Body of pancreas (tissue), 4 donors: ENCODE results near the gene TGFB2. TPM values are rescaled to one million over a fixed set of nuclear protein-coding genes. Genes with fewer than 3 reads are reported as not detected.
A peak's percentile ranks its signal among the peaks of the same experiment; 100 is the strongest.

ENCODE experiments used
- ATAC-seq: fragments of 150-250 bp; one replicate; pipeline ENCODE4 v1.9.1; 2016
- DNase-seq, 4 donors: peaks; one replicate each; pipeline ENCODE4 v3.0.0-alpha.2; 2019
- H3K27ac ChIP-seq, 4 donors: fragments of 200-600 bp; sonication (generic); 1 replicate in 3 of 4; 2 replicates in 1 of 4; pipeline versions ENCODE4 v1.5.1 to v1.6.1; 2016 to 2019; ENCODE audit warnings: mild to moderate bottlenecking in 1 of 4, mixed read lengths in 1 of 4, moderate library complexity in 1 of 4
- H3K27me3 ChIP-seq, 2 donors: fragments of 200-600 bp; sonication (generic); one replicate each; pipeline ENCODE4 v1.6.0; 2016; ENCODE audit warnings: mild to moderate bottlenecking in 1 of 2
- H3K36me3 ChIP-seq, 2 donors: fragments of 200-600 bp; sonication (generic); replicated peaks in 1 of 2; 2 replicates each; pipeline ENCODE4 v1.5.1; 2016; ENCODE audit warnings: low read depth in 2 of 2; ENCODE audit not compliant: insufficient read depth in 1 of 2
- H3K4me1 ChIP-seq: fragments of 200-600 bp; sonication (generic); one replicate; pipeline ENCODE4 v1.6.0; 2016
- H3K4me3 ChIP-seq, 2 donors: fragments of 200-600 bp; sonication (generic); 1 replicate in 1 of 2; 2 replicates in 1 of 2; pipeline ENCODE4 v1.5.1; 2016 to 2019
- H3K9me3 ChIP-seq, 3 donors: fragments of 200-600 bp; sonication (generic); 1 replicate in 2 of 3; 2 replicates in 1 of 3; pipeline ENCODE4 v1.5.1; 2016
- POLR2A ChIP-seq, 3 donors: fragments of 450-650 bp; IDR thresholded peaks; one replicate each; pipeline ENCODE4 v1.6.1; 2016; ENCODE audit warnings: antibody characterized with exemption in 3 of 3, mild to moderate bottlenecking in 2 of 3
- WGBS, 2 donors: methylation state at CpG; one replicate each; pipeline ENCODE4 v1.1.5; 2017; 5-methylcytosine and 5-hydroxymethylcytosine counted together
- intact Hi-C: fragments of 100-400 bp; cut with DNase I; formaldehyde crosslinking; loops from one replicate; pipeline ENCODE4 v1.15.1; 2023
- total RNA-seq, 2 donors: library from RNA; depleted of rRNA; stranded (reverse); fragments of >200 nt; gene quantifications; one replicate each; pipeline ENCODE4 v1.1.0, GENCODE V29; 2016
- TF ChIP-seq, protein P1 (sequence below), 7 experiments: fragments of 450-650 bp in 4 of 7; fragments of 200-600 bp in 3 of 7; sonication (generic) in 3 of 7; IDR thresholded peaks; one replicate each; pipeline ENCODE4 v1.5.1; 2016 to 2019; ENCODE audit warnings: antibody characterized with exemption in 7 of 7

Gene TGFB2
- total RNA-seq, 2 donors from 2014 or later = 4.3 to 4.9 TPM

DNA sequence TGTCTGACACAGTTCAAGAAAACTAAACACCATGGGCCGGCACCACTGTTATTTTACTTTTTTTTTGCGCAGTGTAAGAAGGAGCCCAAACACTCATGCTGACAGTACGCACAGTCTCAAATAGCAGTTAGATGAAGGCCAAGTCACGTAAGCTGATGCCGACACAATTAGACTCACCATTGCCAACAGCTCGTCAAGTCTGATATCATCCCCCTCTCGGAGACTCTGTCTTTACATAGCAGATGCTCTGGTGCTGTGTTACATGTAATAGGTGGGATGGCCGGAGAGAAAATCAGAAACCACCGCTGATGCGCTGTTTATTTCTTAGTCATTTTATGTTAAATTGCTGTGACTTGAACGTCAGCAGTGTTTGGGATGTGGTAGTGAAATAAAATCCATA lies 49.3 kb downstream of the TGFB2 start:
- intact Hi-C loops = no loop called here
- DNase-seq (no peak), ATAC-seq (no peak)
- Histone ChIP-seq H3K9me3 (no peaks in the 10 kb centered on the region), H3K36me3 (no peaks in the 10 kb centered on the region), H3K27me3 (no peaks in the 10 kb centered on the region), H3K4me3 (no peak overlapping the region), H3K27ac (no peak overlapping the region), H3K4me1 (no peaks in the 10 kb centered on the region)
- WGBS, 2 donors = 89 to 90% methylated on average over 11 of the region's 11 CpGs
- no peak for TF ChIP-seq POLR2A (IDR thresholded peaks at IDR 0.05)
- TF ChIP-seq, protein P1, sequence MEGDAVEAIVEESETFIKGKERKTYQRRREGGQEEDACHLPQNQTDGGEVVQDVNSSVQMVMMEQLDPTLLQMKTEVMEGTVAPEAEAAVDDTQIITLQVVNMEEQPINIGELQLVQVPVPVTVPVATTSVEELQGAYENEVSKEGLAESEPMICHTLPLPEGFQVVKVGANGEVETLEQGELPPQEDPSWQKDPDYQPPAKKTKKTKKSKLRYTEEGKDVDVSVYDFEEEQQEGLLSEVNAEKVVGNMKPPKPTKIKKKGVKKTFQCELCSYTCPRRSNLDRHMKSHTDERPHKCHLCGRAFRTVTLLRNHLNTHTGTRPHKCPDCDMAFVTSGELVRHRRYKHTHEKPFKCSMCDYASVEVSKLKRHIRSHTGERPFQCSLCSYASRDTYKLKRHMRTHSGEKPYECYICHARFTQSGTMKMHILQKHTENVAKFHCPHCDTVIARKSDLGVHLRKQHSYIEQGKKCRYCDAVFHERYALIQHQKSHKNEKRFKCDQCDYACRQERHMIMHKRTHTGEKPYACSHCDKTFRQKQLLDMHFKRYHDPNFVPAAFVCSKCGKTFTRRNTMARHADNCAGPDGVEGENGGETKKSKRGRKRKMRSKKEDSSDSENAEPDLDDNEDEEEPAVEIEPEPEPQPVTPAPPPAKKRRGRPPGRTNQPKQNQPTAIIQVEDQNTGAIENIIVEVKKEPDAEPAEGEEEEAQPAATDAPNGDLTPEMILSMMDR (IDR thresholded peaks at IDR 0.05) = no peak

DNA sequence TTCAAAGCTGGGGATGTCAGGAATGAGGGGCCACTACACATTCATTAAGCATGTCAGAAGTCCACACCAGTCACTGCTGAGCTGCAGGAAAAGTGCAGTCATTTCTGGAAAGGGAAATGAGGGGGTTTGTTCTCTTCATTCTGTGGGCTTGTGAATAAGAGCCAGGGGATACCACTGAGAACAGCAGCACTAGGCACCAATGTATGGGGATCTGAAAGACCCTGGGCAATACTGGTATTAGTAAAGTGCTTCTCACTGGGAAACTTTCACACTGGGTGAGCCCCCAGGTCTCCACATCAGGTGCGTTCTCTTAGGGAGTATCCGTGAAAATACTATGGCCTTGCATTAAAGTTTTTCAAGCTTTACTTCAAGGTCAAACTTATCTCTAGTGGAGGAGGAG lies 49.9 kb downstream of the TGFB2 start:
- no peak overlapping the region for H3K27ac ChIP-seq
- TF ChIP-seq, protein P1 (IDR thresholded peaks at IDR 0.05) = no peak
- TF ChIP-seq POLR2A (IDR thresholded peaks at IDR 0.05) = no peak
- ATAC-seq = no peak

DNA sequence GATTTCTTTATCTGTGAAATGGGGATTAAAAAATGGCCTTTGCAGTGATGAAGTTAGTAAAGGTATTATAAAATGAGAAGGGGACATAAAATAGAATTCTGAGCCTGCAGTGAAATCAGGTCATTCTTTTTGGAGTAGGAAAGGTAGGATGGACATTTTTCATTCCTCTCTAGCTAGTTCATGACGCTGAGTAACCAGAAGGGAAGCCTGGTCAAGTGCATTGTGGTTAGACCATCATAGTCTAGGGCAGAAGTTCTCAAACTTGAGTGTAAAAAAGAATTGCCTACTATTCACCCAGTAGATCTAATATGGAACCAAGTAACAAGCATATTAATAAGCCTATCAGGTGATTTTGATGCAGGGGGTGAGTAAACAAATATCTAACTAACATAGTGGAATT lies 50.8 kb downstream of the TGFB2 start:
- no peak for ATAC-seq
- no peak overlapping the region for H3K4me3 ChIP-seq
- no peaks in the 10 kb centered on the region for H3K9me3 ChIP-seq
- WGBS, 2 donors = 89 to 90% methylated on average over 1 of the region's 1 CpG
- no peak overlapping the region for H3K27ac ChIP-seq
- no peak for TF ChIP-seq POLR2A (IDR thresholded peaks at IDR 0.05)
- TF ChIP-seq, protein P1 (IDR thresholded peaks at IDR 0.05) = no peak
- no peak for DNase-seq
- intact Hi-C loops = no loop called here
- no peaks in the 10 kb centered on the region for H3K36me3 ChIP-seq
- H3K27me3 ChIP-seq = no peaks in the 10 kb centered on the region
- H3K4me1 ChIP-seq = no peaks in the 10 kb centered on the region

More for the DNA sequence above, 49.9 kb downstream of the TGFB2 start:
- no peak for DNase-seq
- 54% methylated on average over 2 of the region's 2 CpGs for WGBS, 2 donors
- no peaks in the 10 kb centered on the region for H3K36me3 ChIP-seq
- H3K4me3 ChIP-seq = no peak overlapping the region
- no peaks in the 10 kb centered on the region for H3K27me3 ChIP-seq
- no peaks in the 10 kb centered on the region for H3K4me1 ChIP-seq
- no peaks in the 10 kb centered on the region for H3K9me3 ChIP-seq
- intact Hi-C loops = no loop called here

- WGBS, 2 donors = 23 to 30% methylated on average over 8 of the region's 8 CpGs
- intact Hi-C loops = no loop called here
- peak; percentile 80 for ATAC-seq
- H3K4me3 ChIP-seq = no peak overlapping the region
- peak in 1 of 4 donors; percentile 32 for DNase-seq
- no peaks in the 10 kb centered on the region for H3K27me3 ChIP-seq
- H3K36me3 ChIP-seq = no peaks in the 10 kb centered on the region
- H3K4me1 ChIP-seq = no peaks in the 10 kb centered on the region
- peak overlapping the region in 3 of 4 donors; percentile 13 to 67 (median 63) for H3K27ac ChIP-seq
- H3K9me3 ChIP-seq = no peaks in the 10 kb centered on the region
- TF ChIP-seq POLR2A (IDR thresholded peaks at IDR 0.05) = no peak
- TF ChIP-seq, protein P1 (IDR thresholded peaks at IDR 0.05) = no peak
These were observed 52.7 kb downstream of the TGFB2 start for GRCh38 chr1:218397752-218398339.

GRCh38 chr1:218400624-218401023 lies 55.5 kb downstream of the TGFB2 start:
- 87 to 92% methylated on average over 3 of the region's 3 CpGs for WGBS, 2 donors
- no peak for DNase-seq
- Histone ChIP-seq H3K4me3 (no peak overlapping the region), H3K36me3 (no peaks in the 10 kb centered on the region), H3K27ac (no peak overlapping the region), H3K27me3 (no peaks in the 10 kb centered on the region), H3K4me1 (no peaks in the 10 kb centered on the region), H3K9me3 (no peaks in the 10 kb centered on the region)
- no peak for TF ChIP-seq POLR2A (IDR thresholded peaks at IDR 0.05)
- TF ChIP-seq, protein P1 (IDR thresholded peaks at IDR 0.05) = no peak
- intact Hi-C loops = no loop called here
- no peak for ATAC-seq
